Activated naive CD4-positive, alpha-beta T cell treated with anti-CD3 and anti-CD28 coated beads for 36 hours (primary cell): ENCODE results near the gene TAGLN3. TPM values are rescaled to one million over a fixed set of nuclear protein-coding genes. Genes with fewer than 3 reads are reported as not detected.
"Not testable (repeated sequence)": the region's sequence is repeated elsewhere in the genome, so short reads cannot be mapped to it uniquely, and the experiment has no call there.

Experiments used
- CTCF ChIA-PET: fragments of 350-600 bp; sonication (Branson Sonifier 250); formaldehyde crosslinking; loops from one replicate; lab custom pipeline; 2021; ENCODE audit warnings: antibody characterized with exemption; lab: Charles Lee
- DNase-seq: peaks from one replicate; pipeline ENCODE4 v3.0.0-alpha.2; 2020
- H3K27ac Mint-ChIP-seq: one replicate; pipeline ENCODE4 v1.8.0; 2021; ENCODE audit warnings: mild to moderate bottlenecking, mixed read lengths
- H3K27me3 Mint-ChIP-seq: one replicate; pipeline ENCODE4 v1.8.0; 2021; ENCODE audit warnings: low read depth, mixed read lengths
- H3K36me3 Mint-ChIP-seq: one replicate; pipeline ENCODE4 v1.8.0; 2021; ENCODE audit warnings: low read depth, mixed read lengths
- H3K4me1 Mint-ChIP-seq: one replicate; pipeline ENCODE4 v1.8.0; 2021; ENCODE audit warnings: low read depth, mixed read lengths
- H3K4me3 Mint-ChIP-seq: one replicate; pipeline ENCODE4 v1.8.0; 2021; ENCODE audit warnings: mild to moderate bottlenecking, moderate library complexity, mixed read lengths
- H3K9me3 Mint-ChIP-seq: one replicate; pipeline ENCODE4 v1.8.0; 2021; ENCODE audit warnings: mixed read lengths
- intact Hi-C: fragments of 100-400 bp; cut with micrococcal nuclease; formaldehyde crosslinking; loops from one replicate; pipeline ENCODE4 v1.15.1; 2023
- total RNA-seq, 2 experiments: library from RNA; stranded (reverse); gene quantifications; one replicate each; pipeline ENCODE4 v1.2.3, GENCODE V29; 2021

Gene TAGLN3
- total RNA-seq, 2 experiments from 2014 or later: 1.2 TPM

- H3K27me3 Mint-ChIP-seq, CTCF ChIA-PET, DNase-seq, H3K27ac Mint-ChIP-seq, H3K9me3 Mint-ChIP-seq, H3K36me3 Mint-ChIP-seq, H3K4me1 Mint-ChIP-seq, intact Hi-C loops, H3K4me3 Mint-ChIP-seq: not testable (repeated sequence)
Observed at GRCh38 chr3:112037194-112037593, 38.5 kb downstream of the TAGLN3 start.

- no peaks in the 10 kb centered on the region for H3K27me3 Mint-ChIP-seq
- peaks cover 3% of the 10 kb centered on the region for H3K9me3 Mint-ChIP-seq
- no peak for DNase-seq
- H3K27ac Mint-ChIP-seq: no peak overlapping the region
- intact Hi-C loops: no loop called here
- CTCF ChIA-PET: interaction anchor here (1.0 to 2.4 kb wide), 3 partner anchors 23 to 71 kb away, joined by 3 to 14 read pairs (median 5); no protein-coding TSS in a partner anchor
- H3K4me1 Mint-ChIP-seq: no peaks in the 10 kb centered on the region
- no peaks in the 10 kb centered on the region for H3K36me3 Mint-ChIP-seq
- H3K4me3 Mint-ChIP-seq: no peak overlapping the region
Observed at GRCh38 chr3:112038863-112039262, 40.1 kb downstream of the TAGLN3 start.

- no peak for DNase-seq
- Mint-ChIP-seq H3K4me1 (no peaks in the 10 kb centered on the region), H3K4me3 (no peak overlapping the region), H3K27me3 (no peaks in the 10 kb centered on the region), H3K27ac (no peak overlapping the region), H3K36me3 (no peaks in the 10 kb centered on the region), H3K9me3 (peaks cover 3% of the 10 kb centered on the region)
- CTCF ChIA-PET: interaction anchor here (0.5 to 2.7 kb wide), 7 partner anchors 28 to 1611 kb away, joined by 3 to 10 read pairs (median 4); no protein-coding TSS in a partner anchor
- intact Hi-C loops: no loop called here
Observed at GRCh38 chr3:112041321-112041720, 42.6 kb downstream of the TAGLN3 start.

- no peaks in the 10 kb centered on the region for H3K27me3 Mint-ChIP-seq
- H3K9me3 Mint-ChIP-seq: no peaks in the 10 kb centered on the region
- no peak overlapping the region for H3K4me3 Mint-ChIP-seq
- no peaks in the 10 kb centered on the region for H3K36me3 Mint-ChIP-seq
- no peak overlapping the region for H3K27ac Mint-ChIP-seq
- CTCF ChIA-PET: interaction anchor here (0.5 to 3.2 kb wide), 33 partner anchors 8 to 1661 kb away, joined by 3 to 24 read pairs (median 5); partner anchors contain the start of genes ABHD10, C3orf52, TAGLN3 and TMPRSS7
- intact Hi-C loops: loop anchor here (1.0 kb wide), 8 partner anchors 30 to 374 kb away; partner anchors contain the start of gene PHLDB2
- DNase-seq: no peak
- H3K4me1 Mint-ChIP-seq: peaks cover 3% of the 10 kb centered on the region
Observed at GRCh38 chr3:112042842-112043280, 44.1 kb downstream of the TAGLN3 start.

GRCh38 chr3:112043621-112044201, 45.0 kb downstream of the TAGLN3 start:
- peaks cover 3% of the 10 kb centered on the region for H3K4me1 Mint-ChIP-seq
- CTCF ChIA-PET: interaction anchor here (0.5 to 3.2 kb wide), 38 partner anchors 9 to 1660 kb away, joined by 3 to 24 read pairs (median 5); partner anchors contain the start of genes ABHD10, C3orf52, TAGLN3 and TMPRSS7
- H3K27me3 Mint-ChIP-seq: no peaks in the 10 kb centered on the region
- no peaks in the 10 kb centered on the region for H3K36me3 Mint-ChIP-seq
- no peak overlapping the region for H3K4me3 Mint-ChIP-seq
- peak; percentile 64 for DNase-seq
- H3K27ac Mint-ChIP-seq: no peak overlapping the region
- intact Hi-C loops: loop anchor here (1.0 kb wide), 8 partner anchors 30 to 374 kb away; partner anchors contain the start of gene PHLDB2
- no peaks in the 10 kb centered on the region for H3K9me3 Mint-ChIP-seq

GRCh38 chr3:112046599-112046998, 47.9 kb downstream of the TAGLN3 start:
- H3K27me3 Mint-ChIP-seq: no peaks in the 10 kb centered on the region
- H3K4me1 Mint-ChIP-seq: peaks cover 3% of the 10 kb centered on the region
- no peak overlapping the region for H3K4me3 Mint-ChIP-seq
- CTCF ChIA-PET: no interaction called here
- DNase-seq: no peak
- intact Hi-C loops: no loop called here
- H3K36me3 Mint-ChIP-seq: no peaks in the 10 kb centered on the region
- H3K27ac Mint-ChIP-seq: no peak overlapping the region
- no peaks in the 10 kb centered on the region for H3K9me3 Mint-ChIP-seq

GRCh38 chr3:112047264-112047663, 48.5 kb downstream of the TAGLN3 start:
- H3K27ac Mint-ChIP-seq: no peak overlapping the region
- no peak for DNase-seq
- H3K27me3 Mint-ChIP-seq: no peaks in the 10 kb centered on the region
- CTCF ChIA-PET: no interaction called here
- intact Hi-C loops: no loop called here
- H3K36me3 Mint-ChIP-seq: no peaks in the 10 kb centered on the region
- H3K4me3 Mint-ChIP-seq: no peak overlapping the region
- peaks cover 3% of the 10 kb centered on the region for H3K4me1 Mint-ChIP-seq
- H3K9me3 Mint-ChIP-seq: no peaks in the 10 kb centered on the region

- Mint-ChIP-seq H3K27ac (no peak overlapping the region), H3K27me3 (peaks cover 2% of the 10 kb centered on the region), H3K9me3 (no peaks in the 10 kb centered on the region), H3K4me1 (peaks cover 3% of the 10 kb centered on the region), H3K4me3 (no peak overlapping the region), H3K36me3 (no peaks in the 10 kb centered on the region)
- DNase-seq: no peak
- CTCF ChIA-PET: no interaction called here
- intact Hi-C loops: no loop called here
Observed at GRCh38 chr3:112048911-112049310, 50.2 kb downstream of the TAGLN3 start.

- H3K36me3 Mint-ChIP-seq: no peaks in the 10 kb centered on the region
- intact Hi-C loops: no loop called here
- DNase-seq: no peak
- CTCF ChIA-PET: interaction anchor here (1.6 to 2.9 kb wide), 2 partner anchors 9 to 64 kb away, joined by 4 to 24 read pairs; no protein-coding TSS in a partner anchor
- no peaks in the 10 kb centered on the region for H3K9me3 Mint-ChIP-seq
- no peak overlapping the region for H3K27ac Mint-ChIP-seq
- no peak overlapping the region for H3K4me3 Mint-ChIP-seq
- peaks cover 2% of the 10 kb centered on the region for H3K27me3 Mint-ChIP-seq
- peaks cover 12% of the 10 kb centered on the region for H3K4me1 Mint-ChIP-seq
Observed at GRCh38 chr3:112053229-112053628, 54.5 kb downstream of the TAGLN3 start.

- Mint-ChIP-seq H3K4me1 (peaks cover 12% of the 10 kb centered on the region), H3K36me3 (no peaks in the 10 kb centered on the region), H3K9me3 (peaks cover 2% of the 10 kb centered on the region), H3K27ac (peak overlapping the region; percentile 26), H3K27me3 (peaks cover 2% of the 10 kb centered on the region), H3K4me3 (no peak overlapping the region)
- CTCF ChIA-PET: interaction anchor here (1.3 kb wide), 1 partner anchor 53 kb away, joined by 3 read pairs; no protein-coding TSS in a partner anchor
- DNase-seq: peak; percentile 42
- intact Hi-C loops: loop anchor here (1.0 kb wide), 1 partner anchor 16 kb away; no protein-coding TSS in a partner anchor
Observed at GRCh38 chr3:112056451-112056929, 57.8 kb downstream of the TAGLN3 start.

- H3K9me3 Mint-ChIP-seq: peaks cover 2% of the 10 kb centered on the region
- intact Hi-C loops: no loop called here
- no peak overlapping the region for H3K4me3 Mint-ChIP-seq
- H3K27me3 Mint-ChIP-seq: no peaks in the 10 kb centered on the region
- H3K4me1 Mint-ChIP-seq: peaks cover 12% of the 10 kb centered on the region
- no peak for DNase-seq
- H3K27ac Mint-ChIP-seq: no peak overlapping the region
- no peaks in the 10 kb centered on the region for H3K36me3 Mint-ChIP-seq
- CTCF ChIA-PET: no interaction called here
Observed at GRCh38 chr3:112059497-112059896, 60.8 kb downstream of the TAGLN3 start.

- Mint-ChIP-seq H3K36me3 (no peaks in the 10 kb centered on the region), H3K27me3 (no peaks in the 10 kb centered on the region), H3K4me1 (peaks cover 12% of the 10 kb centered on the region), H3K27ac (no peak overlapping the region), H3K4me3 (no peak overlapping the region), H3K9me3 (peaks cover 2% of the 10 kb centered on the region)
- no peak for DNase-seq
- CTCF ChIA-PET: interaction anchor here (1.2 kb wide), 1 partner anchor 17 kb away, joined by 3 read pairs; no protein-coding TSS in a partner anchor
- intact Hi-C loops: no loop called here
Observed at GRCh38 chr3:112061152-112061551, 62.4 kb downstream of the TAGLN3 start.
